Measurements from ENCODE around the gene ENPP7.

ENPP7 gene

GRCh38 chr17:79777120-79777893 is 46.6 kb downstream of the ENPP7 start:
- Histone ChIP-seq H3K9me3 (ENCODE audit: insufficient read depth, low read length, severe bottlenecking) (no peaks in the 10 kb centered on the region), H3K4me3 (ENCODE audit: low read depth in 1 of 2, low read length in 2 of 2) (peak overlapping the region; percentile 23 to 60; a peak in 3 of 4 replicates), H3K36me3 (ENCODE audit: insufficient read depth, low read length) (peaks cover 35% of the 10 kb centered on the region), H4K20me1 (ENCODE audit: insufficient read depth, low read length) (peaks cover 36% of the 10 kb centered on the region), H3K27me3 (ENCODE audit: insufficient read depth, low read length, poor library complexity) (peaks cover 5% of the 10 kb centered on the region), H3K4me1 (ENCODE audit: insufficient read depth, low read length) (peaks cover 33% of the 10 kb centered on the region), H3K79me2 (ENCODE audit: insufficient read depth, low read length) (peaks cover 42% of the 10 kb centered on the region), H2AFZ (ENCODE audit: low read depth, low read length) (peak overlapping the region; percentile 63), H3K4me2 (ENCODE audit: insufficient read depth, low read length) (peak overlapping the region; percentile 67), H3K9ac (ENCODE audit: low read depth, low read length) (peak overlapping the region; percentile 60), H3K27ac (ENCODE audit: low read length) (peak overlapping the region; percentile 61)
- DNase-seq (peak; percentile 80), ATAC-seq (ENCODE audit: insufficient read depth, low read depth) (peak; percentile 68)
- TF ChIP-seq EZH2 (IDR thresholded peaks at IDR 0.05; ENCODE audit: borderline replicate concordance, low read depth, low read length, severe bottlenecking) (no peak), CTCF (IDR thresholded peaks at IDR 0.05; ENCODE audit: borderline replicate concordance, extremely low read depth, low read length, poor library complexity, severe bottlenecking) (peak; percentile 62)

- DNase-seq (peak; percentile 84), ATAC-seq (ENCODE audit: insufficient read depth, low read depth) (peak; percentile 62)
- peak within 1 kb of the TSS; percentile 85 for H3K9ac ChIP-seq (ENCODE audit: low read depth, low read length)
- H3K36me3 ChIP-seq (ENCODE audit: insufficient read depth, low read length) = peaks cover 42% of the 10 kb centered on the region
- peak within 1 kb of the TSS; percentile 68 for H2AFZ ChIP-seq (ENCODE audit: low read depth, low read length)
- peak within 1 kb of the TSS; percentile 62 for H3K27ac ChIP-seq (ENCODE audit: low read length)
- no peak for TF ChIP-seq CTCF (IDR thresholded peaks at IDR 0.05; ENCODE audit: borderline replicate concordance, extremely low read depth, low read length, poor library complexity, severe bottlenecking)
- no peak for TF ChIP-seq EZH2 (IDR thresholded peaks at IDR 0.05; ENCODE audit: borderline replicate concordance, low read depth, low read length, severe bottlenecking)
- H4K20me1 ChIP-seq (ENCODE audit: insufficient read depth, low read length) = peaks cover 43% of the 10 kb centered on the region
- H3K4me3 ChIP-seq (ENCODE audit: low read depth in 1 of 2, low read length in 2 of 2) = peak within 1 kb of the TSS; percentile 81 to 84; a peak in 3 of 4 replicates
- peaks cover 33% of the 10 kb centered on the region for H3K4me1 ChIP-seq (ENCODE audit: insufficient read depth, low read length)
- H3K79me2 ChIP-seq (ENCODE audit: insufficient read depth, low read length) = peaks cover 45% of the 10 kb centered on the region
- peaks cover 5% of the 10 kb centered on the region for H3K27me3 ChIP-seq (ENCODE audit: insufficient read depth, low read length, poor library complexity)
- H3K9me3 ChIP-seq (ENCODE audit: insufficient read depth, low read length, severe bottlenecking) = no peaks in the 10 kb centered on the region
- H3K4me2 ChIP-seq (ENCODE audit: insufficient read depth, low read length) = peak within 1 kb of the TSS; percentile 96
These were observed 47.3 kb downstream of the ENPP7 start, which contains the start of gene CBX2 for GRCh38 chr17:79777894-79778503. TSS of gene CBX2 (plus strand) at chr17:79778148. CDS start at chr17:79778236, 88 bp downstream.

- Histone ChIP-seq H3K27ac (ENCODE audit: low read length) (peak overlapping the region; percentile 62), H3K27me3 (ENCODE audit: insufficient read depth, low read length, poor library complexity) (peaks cover 5% of the 10 kb centered on the region), H3K4me2 (ENCODE audit: insufficient read depth, low read length) (peak overlapping the region; percentile 96), H2AFZ (ENCODE audit: low read depth, low read length) (peak overlapping the region; percentile 68), H4K20me1 (ENCODE audit: insufficient read depth, low read length) (peaks cover 47% of the 10 kb centered on the region), H3K36me3 (ENCODE audit: insufficient read depth, low read length) (peaks cover 47% of the 10 kb centered on the region), H3K79me2 (ENCODE audit: insufficient read depth, low read length) (peaks cover 45% of the 10 kb centered on the region), H3K4me3 (ENCODE audit: low read depth in 1 of 2, low read length in 2 of 2) (peak overlapping the region; percentile 81 to 84; a peak in 3 of 4 replicates), H3K4me1 (ENCODE audit: insufficient read depth, low read length) (peaks cover 33% of the 10 kb centered on the region), H3K9ac (ENCODE audit: low read depth, low read length) (peak overlapping the region; percentile 85), H3K9me3 (ENCODE audit: insufficient read depth, low read length, severe bottlenecking) (no peaks in the 10 kb centered on the region)
- ATAC-seq (ENCODE audit: insufficient read depth, low read depth) = peak; percentile 46
- peak; percentile 57 for DNase-seq
- no peak for TF ChIP-seq EZH2 (IDR thresholded peaks at IDR 0.05; ENCODE audit: borderline replicate concordance, low read depth, low read length, severe bottlenecking)
- no peak for TF ChIP-seq CTCF (IDR thresholded peaks at IDR 0.05; ENCODE audit: borderline replicate concordance, extremely low read depth, low read length, poor library complexity, severe bottlenecking)
These were observed 47.9 kb downstream of the ENPP7 start for GRCh38 chr17:79778504-79779083.
